GM19438 (cell line): Measurements from ENCODE around the gene PSME3.

Experiments used
- ATAC-seq: cut with Tn5 transposase; IDR thresholded peaks from one replicate; pipeline ENCODE4 v1.9.1; 2021; ENCODE audit warnings: low read depth; ENCODE audit not compliant: unreplicated experiment

PSME3 gene

DNA sequence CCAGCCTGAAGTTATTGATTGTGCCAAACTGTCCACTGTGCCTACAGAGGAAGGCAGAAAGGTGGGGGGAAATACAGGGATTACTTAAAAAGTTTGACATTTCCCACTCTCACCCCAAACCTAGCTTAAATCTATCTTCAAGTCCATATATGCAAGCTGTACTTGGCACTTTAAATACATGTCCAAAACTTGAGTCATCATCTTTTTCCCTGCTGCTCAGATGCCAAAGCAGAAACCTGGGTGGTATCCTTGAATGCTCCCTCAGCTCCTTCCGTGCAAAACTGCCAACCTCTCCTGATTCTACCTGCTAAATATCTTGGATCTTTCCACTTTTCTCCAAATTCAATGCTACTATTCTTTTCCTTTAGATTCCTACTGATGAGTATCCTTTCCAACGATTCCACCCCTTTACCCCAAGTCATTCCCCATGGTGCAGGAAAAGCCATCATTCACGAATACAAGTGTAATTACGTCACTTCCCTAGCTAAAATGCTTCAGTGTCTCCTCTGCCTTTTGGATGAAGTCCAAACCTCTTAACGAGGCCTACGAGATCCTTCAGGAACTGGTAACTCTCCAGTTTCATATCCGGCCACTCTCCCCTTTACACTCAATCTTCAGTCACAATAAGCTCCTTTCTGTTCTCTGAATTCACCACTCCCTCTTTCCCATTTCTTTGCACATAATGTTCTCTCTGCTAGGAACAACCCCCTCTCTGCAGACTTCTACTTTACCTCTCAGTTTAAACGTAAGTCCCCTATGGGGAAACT, 18.4 kb upstream of the PSME3 start:
- no peak for ATAC-seq

DNA sequence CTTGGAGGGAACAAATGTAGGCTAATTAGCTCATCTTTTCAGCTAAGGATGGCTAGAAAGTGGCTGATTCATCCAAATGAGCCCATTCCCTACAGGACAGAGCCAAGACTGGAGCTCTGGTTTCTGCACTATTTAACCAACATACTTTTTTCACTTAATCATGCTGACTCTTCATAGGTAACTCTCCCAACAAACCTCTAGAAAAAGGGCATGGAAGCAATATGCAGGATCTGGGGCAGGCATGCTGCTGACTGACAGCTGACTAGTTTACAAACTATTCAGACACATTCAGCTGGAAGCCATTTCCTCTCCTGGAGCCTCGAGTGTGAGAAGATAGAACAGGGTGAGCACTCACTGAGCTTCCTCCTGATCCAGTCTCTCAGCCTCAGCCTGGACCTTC, 15.3 kb upstream of the PSME3 start:
- no peak for ATAC-seq

DNA sequence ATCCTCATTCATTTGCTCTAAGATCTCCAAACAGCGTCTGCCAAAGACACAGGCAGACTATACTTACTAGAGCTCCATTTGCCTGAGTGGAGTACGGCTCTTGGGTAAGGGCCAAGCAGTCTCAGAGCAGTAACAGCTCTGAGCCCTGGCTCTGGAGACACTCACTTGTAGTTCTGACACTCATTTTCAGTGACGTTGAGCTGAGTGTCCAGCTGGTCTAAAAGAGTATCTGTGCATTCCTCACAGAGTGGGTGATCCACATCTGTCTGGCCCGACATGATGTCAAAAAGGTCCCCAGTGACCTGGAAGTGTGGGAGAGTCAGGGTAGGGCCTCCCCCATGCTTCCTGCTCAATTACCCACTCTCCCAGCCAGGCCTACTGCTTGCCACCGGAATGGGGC, 14.8 kb upstream of the PSME3 start:
- no peak for ATAC-seq

DNA sequence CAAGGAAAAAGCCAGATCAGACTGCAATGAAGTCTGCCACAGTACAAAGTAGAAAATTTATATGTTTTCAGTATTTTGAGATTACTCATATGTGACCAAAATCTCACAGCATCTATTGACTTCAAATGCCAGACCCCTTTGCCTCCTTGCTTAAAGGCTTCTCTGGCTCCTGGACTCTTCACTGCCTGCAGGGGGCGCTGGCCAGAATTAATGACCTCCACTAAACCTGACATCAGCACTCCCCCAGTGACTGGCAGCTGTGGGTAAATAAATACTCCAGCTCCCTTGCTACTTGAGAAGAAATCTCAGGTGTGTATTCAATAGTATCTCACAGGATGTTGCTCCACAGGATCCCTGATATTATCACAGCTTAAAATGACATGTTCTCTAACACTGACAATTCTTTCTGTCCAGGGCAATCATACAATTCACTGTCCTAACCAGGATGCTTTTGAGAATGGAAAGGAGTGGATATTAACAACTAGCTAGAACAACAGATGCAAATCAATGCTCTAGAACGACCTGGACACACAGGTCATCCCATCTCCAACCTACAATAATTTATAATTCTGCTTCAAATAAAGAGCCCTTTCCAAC, 13.2 kb upstream of the PSME3 start:
- no peak for ATAC-seq

DNA sequence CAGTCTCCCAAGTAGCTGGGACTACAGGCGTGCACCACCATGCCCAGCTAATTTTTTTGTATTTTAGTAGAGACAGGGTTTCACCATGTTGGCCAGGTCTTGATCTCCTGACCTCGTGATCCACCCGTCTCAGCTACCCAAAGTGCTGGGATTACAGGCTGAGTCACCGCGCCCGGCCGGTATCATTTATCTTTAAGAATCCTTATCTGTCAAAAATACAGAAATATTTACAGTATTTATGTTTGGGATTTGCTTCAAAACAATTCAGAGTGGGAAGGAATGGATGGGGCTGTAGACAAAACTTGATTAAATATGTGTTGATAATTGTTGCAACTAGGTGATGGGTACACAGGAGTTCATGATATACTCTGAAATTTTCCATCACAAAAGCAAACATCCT, 12.0 kb upstream of the PSME3 start:
- ATAC-seq: no peak

DNA sequence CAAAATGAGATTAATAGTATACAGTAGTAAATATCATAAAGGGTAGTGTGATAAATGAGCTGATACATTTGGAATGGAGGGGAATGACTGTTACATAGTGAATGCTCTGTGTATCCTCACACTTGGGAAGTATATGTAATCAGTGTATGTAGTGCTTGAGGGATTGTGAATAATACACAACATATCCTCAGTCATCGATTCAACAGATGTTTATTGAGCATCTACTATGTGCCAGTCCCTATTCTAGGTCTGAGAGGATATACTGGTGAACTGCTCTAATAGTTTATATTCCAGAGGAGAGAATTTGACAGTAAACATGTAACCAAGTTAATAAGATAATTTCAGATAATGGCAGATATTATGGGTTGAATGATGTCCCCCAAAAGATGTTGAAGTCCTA, 5.7 kb upstream of the PSME3 start:
- no peak for ATAC-seq

DNA sequence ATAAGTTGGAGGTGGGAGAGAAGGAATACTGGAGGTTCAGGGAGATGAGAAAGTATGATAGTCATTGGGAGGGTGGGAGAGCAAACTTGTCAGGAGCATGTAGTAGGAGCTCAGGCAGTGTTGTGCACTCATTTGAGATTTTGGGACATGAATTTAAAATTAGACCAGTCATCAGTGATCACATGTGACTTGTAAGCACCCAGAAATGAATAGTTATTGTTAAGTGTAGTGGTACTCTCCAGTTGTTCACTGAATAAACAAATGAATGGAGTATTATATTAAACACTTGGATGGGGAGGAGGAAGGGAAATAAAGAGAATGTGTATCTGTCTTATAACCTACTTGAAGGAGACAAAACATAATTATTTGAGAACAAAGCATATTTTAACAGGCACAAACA, 2.2 kb upstream of the PSME3 start:
- ATAC-seq: no peak

DNA sequence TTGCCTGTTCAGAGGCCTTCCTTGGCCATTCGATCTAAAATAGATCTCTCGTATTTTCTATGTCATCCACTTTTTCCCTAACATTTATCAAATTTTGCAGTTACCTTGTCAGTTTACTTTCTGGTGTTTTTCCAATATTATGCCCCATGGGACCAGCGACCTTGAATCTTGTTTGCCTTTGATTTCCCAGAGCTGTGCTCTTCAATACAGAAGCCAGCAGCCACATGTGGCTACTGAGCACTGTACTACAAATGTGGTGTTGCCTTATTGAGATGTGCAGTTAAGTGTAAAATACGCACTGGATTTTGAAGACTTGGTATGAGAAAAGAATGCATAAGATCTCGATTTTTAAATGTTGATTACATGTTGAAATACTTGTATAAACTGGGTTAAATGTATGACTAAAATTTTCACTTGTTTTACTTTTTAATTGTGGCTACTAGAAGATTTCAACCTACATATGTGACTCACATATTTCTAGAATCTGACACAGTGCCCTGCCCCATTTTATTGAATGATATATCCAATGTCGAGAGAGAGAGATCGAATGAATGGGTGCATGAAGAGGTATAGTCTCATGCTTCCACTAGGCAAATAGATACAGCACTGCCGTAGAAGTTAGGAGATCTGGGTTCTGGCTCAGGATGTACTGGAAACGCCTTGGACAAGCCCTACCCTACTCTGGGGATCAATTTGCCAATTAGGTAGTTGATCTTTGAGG, 824 bp upstream of the PSME3 start:
- peak; percentile 5 for ATAC-seq

DNA sequence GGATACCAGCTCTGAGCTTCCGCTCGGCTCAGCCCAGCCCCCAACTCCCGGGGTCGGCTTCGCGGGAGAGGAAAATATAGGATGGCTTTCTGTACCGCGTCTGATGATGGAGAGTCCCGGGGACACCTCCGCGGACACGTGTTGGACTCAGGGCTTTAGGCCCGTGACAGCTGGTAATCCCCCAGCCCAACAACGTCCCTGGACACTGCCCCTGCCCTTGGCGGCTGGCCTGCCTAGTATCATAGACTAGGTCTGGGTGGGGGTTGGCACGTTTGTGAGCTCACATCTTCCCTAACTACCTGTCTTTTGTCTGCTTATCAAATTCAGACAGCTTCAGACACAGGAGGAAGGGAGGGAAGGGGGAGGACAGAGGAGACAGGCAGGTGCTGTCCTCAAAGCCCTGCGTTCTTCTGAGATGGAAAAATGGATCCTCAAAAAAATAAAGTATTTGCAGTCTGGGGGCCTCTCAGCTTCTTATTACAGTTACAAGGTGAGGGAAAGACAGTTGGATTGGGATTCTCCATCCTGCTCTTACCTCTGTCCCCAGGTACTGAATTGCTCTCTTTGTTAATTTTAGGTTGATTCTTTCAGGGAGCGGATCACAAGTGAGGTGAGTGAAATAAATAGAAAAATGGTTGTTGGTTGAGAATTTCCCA, 698 bp downstream of the PSME3 start:
- peak; percentile 28 for ATAC-seq

DNA sequence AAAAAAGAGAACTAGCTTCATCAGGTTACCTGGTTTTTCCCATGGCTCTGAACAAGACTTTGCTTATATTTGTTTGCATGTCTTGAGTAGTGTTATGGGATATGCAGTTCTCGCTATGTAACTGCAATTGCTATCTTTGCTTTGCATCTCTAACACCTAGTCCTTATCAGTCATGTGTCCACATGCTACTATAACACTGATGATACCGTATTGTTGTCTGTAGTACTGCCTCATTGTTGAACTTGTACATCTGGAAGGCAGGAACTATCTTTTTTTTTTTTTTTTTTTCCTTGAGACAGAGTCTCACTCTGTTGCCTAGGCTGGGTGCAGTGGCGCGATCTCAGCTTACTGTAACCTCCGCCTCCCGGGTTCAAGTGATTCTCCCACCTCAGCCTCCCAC, 2.5 kb downstream of the PSME3 start:
- no peak for ATAC-seq

DNA sequence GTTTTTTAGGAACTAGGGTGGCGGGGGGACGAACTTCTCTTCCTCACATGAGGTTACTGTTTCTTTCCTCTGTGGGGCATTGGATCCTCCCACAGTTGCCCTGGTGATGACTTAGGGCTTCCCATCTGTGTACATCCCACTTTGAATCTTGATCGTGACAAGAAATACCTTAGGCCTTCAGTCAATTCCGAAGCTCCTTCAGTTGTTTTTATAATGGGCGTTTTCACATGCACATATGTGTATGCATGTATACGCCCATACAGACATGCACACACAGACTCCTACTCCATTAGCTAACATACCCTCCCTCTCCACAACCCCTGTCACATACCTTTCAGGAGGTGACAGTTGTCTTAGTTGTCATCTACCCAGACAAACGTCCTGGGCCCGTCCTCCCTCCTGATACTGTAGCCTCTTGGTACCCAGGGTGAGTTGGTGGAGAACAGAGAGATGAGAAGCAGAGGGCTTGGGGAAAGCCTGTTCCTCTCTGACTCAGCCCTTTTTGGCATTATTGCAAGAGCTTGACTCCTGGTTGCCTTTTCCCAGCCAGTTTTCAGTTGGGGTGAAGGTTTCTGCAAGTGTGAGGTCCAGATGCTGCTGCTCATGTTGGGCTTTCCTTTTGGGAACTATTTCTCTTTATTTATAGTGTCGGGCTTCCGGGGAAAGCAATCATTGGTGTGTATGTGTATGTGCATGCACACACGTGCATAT, 8.9 kb downstream of the PSME3 start:
- ATAC-seq: no peak

DNA sequence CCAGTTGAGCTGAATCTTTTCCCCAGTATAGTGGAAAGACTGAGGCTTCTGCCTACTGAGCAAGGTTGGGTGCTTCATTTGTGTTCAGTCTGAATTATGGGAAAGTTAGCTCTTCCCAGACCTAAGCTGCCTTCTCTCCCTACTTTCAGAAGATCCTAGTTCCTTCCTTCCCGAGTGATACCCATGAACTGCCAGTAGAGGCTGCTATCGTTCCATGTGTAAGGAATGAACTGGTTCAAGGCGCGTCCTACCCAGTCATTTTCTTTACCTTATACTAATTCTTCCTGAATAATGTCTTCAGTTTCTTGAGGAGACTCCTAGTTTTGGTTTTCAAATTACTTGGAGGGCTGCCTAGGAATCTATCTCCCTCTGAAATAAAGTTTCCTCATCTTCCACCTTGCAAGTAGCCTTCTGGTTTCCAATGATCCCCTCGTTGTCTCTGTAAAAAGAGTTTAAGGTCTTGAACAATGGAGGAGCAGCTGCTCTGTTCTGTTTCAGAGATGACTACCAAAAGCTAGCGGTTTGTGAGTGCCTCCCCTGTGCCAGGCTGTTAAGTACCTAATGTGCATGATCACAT, 10.2 kb downstream of the PSME3 start:
- no peak for ATAC-seq

DNA sequence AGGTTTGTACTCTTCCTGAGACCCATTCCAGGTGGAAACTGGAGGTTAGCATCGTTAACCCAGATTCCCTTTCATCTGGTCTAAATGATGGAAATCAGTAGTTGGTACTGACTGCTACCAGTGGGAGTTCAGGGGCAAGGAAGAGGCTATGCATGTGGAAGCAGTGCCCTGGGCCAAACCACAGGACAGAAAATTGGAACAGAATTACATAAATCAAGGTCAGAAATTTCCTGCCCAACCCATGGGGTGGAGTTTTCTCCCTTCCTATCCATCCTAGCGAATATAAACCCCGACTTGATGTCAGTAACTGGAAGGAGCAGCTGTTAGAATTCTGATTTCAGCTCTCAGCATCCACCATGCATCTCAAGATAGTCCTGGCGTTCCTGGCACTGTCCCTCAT, 11.1 kb downstream of the PSME3 start, which contains the start of gene AOC2:
Gene AOC2, plus strand, starts transcription at position 310 of the 400 bp plus-strand sequence. Its CDS starts 47 bp downstream, at position 357.
- no peak for ATAC-seq

DNA sequence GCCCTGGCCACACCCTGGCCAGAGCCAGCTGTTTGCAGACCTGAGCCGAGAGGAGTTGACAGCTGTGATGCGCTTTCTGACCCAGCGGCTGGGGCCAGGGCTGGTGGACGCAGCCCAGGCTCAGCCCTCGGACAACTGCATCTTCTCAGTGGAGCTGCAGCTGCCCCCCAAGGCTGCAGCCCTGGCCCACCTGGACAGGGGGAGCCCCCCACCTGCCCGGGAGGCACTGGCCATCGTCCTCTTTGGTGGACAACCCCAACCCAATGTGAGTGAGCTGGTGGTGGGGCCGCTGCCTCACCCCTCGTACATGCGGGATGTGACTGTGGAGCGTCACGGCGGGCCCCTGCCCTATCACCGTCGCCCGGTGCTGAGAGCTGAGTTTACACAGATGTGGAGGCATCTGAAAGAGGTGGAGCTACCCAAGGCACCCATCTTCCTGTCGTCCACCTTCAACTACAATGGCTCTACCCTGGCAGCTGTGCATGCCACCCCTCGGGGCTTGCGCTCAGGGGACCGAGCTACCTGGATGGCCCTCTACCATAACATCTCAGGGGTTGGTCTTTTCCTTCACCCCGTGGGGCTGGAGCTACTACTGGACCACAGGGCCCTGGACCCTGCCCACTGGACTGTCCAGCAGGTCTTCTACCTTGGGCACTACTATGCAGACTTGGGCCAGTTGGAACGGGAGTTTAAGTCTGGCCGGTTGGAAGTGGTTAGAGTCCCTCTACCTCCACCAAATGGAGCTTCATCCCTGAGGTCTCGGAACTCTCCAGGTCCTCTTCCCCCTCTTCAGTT, 11.8 kb downstream of the PSME3 start:
- no peak for ATAC-seq

DNA sequence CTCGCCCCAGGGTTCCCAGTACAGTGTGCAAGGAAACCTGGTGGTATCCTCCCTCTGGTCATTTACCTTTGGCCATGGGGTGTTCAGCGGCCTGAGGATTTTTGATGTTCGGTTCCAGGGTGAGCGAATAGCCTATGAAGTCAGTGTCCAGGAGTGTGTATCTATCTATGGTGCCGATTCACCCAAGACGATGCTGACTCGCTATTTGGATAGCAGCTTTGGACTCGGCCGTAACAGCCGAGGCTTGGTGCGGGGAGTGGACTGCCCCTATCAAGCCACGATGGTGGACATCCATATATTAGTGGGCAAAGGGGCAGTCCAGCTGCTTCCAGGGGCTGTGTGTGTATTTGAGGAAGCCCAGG, 12.3 kb downstream of the PSME3 start:
- no peak for ATAC-seq

DNA sequence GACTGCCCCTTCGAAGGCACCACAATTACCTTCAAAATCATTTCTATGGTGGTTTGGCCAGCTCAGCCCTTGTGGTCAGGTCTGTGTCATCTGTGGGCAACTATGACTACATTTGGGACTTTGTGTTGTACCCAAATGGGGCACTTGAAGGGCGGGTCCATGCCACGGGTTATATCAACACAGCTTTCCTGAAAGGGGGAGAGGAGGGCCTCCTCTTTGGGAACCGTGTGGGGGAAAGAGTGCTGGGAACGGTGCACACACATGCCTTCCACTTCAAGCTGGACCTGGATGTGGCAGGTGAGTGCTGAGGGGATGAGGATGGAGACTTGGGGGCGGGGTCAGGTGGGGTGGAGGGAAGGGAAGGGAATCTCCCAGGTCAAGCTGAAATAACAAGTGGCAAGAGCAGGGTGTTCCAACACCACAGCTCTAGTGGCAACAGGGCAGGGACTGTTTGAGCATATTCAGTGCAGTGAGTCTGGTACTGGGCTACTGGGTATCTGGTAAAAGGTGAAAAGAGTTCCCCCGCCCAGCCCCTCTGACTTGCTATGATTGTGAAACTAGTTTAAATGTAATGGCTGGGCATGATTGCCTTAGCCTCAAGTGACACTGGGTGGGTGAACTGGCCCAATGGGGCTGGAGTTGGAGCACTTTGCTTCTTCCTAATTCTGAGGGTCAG, 12.9 kb downstream of the PSME3 start:
- ATAC-seq: no peak

DNA sequence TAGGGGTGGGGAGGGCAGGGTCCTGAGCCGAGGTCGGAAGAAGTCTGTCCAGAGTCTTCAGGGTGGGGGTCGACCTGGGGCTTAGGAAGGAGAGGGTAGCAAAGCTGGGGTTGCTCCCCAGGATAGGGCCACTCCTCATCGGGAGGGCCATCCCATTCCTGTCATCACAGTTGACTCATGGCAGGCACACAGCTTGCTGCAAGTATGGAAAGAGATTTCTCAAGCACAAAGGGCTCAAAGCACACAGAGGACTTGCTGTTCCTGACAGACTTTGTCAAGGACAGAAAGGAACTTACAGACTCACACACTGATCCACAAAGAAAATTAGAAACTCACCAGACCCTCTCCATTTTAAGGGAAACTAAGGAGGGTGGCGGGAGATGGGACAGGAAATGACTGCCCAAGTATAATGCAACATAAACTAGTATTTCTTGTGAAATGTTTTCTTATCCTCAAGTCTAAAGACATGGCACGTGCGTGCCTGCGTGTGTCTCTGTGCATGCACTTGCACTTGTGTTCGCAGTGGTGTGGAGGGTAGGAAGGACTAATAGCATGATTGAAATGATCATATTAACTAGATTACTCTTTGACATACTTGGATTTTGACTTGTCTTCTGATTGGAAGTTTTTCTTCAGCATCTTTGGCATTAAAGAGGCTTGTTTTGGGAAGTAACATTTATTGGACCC, 13.5 kb downstream of the PSME3 start:
- no peak for ATAC-seq

DNA sequence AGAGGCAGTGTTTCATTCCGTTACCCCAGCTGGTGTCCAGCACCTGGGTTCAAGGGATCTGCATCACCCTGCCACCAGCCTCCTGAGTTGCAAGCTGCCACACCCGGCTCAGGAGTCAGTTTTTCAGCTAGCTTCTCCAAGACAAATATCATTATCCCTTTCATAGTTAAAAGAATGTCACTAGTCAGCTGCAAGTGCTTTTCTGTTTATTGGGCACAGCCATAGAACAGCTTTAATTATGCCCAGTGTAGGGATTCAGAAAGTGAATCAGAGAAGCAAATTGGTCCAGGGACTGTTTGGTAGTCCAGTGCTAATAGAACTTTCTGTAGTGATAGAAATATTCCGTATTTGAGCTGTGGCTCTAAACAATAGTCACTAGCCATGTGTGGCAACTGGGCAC, 14.9 kb downstream of the PSME3 start:
- ATAC-seq: no peak
